ENCODE data around the gene POLR1A. TPM values are rescaled to one million over a fixed set of nuclear protein-coding genes. Genes with fewer than 3 reads are reported as not detected.

The POLR1A gene
- total and polyA plus RNA-seq, 8 donors, result 3.9 to 19.0 (median 12.2) TPM

DNA sequence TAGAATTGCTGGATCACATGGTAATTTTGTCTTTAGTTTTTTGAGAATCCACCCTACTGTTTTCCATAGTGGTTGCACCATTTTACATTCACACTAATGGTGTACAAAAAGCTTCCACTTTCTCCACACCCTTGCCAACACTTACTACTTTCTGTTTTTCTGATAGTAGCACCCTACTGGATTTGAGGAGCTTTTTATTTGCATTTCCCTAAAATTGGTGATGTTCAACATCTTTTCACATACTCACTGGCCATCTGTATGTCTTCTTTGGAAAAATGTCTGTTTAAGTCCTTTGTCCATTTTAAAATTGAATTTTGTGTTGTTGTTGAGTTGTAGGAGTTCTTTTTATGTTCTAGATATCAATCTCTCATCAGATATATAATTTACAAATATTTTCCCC, 3.5 kb downstream of the POLR1A start:
- no peak for DNase-seq
- Histone ChIP-seq H3K27me3 (no peaks in the 10 kb centered on the region), H3K4me3 (no peak overlapping the region), H3K9me3 (no peaks in the 10 kb centered on the region), H3K36me3 (peaks cover 0 to 15% (median 0%) of the 10 kb centered on the region in 3 donors), H3K4me1 (peaks cover 3 to 17% (median 11%) of the 10 kb centered on the region in 3 donors), H3K27ac (no peak overlapping the region)
- no peak for FAIRE-seq
- no peak for ATAC-seq
- TF ChIP-seq, protein P1, sequence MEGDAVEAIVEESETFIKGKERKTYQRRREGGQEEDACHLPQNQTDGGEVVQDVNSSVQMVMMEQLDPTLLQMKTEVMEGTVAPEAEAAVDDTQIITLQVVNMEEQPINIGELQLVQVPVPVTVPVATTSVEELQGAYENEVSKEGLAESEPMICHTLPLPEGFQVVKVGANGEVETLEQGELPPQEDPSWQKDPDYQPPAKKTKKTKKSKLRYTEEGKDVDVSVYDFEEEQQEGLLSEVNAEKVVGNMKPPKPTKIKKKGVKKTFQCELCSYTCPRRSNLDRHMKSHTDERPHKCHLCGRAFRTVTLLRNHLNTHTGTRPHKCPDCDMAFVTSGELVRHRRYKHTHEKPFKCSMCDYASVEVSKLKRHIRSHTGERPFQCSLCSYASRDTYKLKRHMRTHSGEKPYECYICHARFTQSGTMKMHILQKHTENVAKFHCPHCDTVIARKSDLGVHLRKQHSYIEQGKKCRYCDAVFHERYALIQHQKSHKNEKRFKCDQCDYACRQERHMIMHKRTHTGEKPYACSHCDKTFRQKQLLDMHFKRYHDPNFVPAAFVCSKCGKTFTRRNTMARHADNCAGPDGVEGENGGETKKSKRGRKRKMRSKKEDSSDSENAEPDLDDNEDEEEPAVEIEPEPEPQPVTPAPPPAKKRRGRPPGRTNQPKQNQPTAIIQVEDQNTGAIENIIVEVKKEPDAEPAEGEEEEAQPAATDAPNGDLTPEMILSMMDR (IDR thresholded peaks at IDR 0.05), result no peak
- intact Hi-C loops (cut with DNase I), result no loop called here

DNA sequence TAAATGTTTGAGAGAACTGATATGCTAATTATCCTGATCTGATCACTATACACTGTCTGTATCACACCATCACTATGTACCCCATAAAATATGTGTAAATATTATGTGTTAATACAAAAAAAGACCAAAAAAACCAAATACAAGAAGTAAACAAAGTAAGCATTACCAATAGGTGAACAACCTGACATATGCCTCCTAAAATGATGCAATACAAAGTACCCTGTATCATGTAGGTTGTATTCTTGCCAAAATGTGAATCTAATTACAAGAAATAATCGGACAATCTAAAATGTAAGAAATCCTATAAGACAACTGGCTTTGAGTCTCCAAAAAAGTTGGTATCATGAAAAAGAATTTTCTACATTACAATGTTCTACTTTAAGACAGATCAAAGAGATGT, 7.8 kb downstream of the POLR1A start:
- Histone ChIP-seq H3K9me3 (no peaks in the 10 kb centered on the region), H3K4me1 (peaks cover 0 to 4% (median 0%) of the 10 kb centered on the region in 3 donors), H3K27ac (no peak overlapping the region), H3K4me3 (no peak overlapping the region), H3K36me3 (peaks cover 0 to 21% (median 0%) of the 10 kb centered on the region in 3 donors), H3K27me3 (no peaks in the 10 kb centered on the region)
- intact Hi-C loops (cut with DNase I), result no loop called here
- TF ChIP-seq, protein P1 (IDR thresholded peaks at IDR 0.05), result no peak
- FAIRE-seq (no peak), ATAC-seq (no peak), DNase-seq (no peak)
- 88 to 95% methylated on average over 1 of the region's 1 CpG for WGBS, 2 donors

DNA sequence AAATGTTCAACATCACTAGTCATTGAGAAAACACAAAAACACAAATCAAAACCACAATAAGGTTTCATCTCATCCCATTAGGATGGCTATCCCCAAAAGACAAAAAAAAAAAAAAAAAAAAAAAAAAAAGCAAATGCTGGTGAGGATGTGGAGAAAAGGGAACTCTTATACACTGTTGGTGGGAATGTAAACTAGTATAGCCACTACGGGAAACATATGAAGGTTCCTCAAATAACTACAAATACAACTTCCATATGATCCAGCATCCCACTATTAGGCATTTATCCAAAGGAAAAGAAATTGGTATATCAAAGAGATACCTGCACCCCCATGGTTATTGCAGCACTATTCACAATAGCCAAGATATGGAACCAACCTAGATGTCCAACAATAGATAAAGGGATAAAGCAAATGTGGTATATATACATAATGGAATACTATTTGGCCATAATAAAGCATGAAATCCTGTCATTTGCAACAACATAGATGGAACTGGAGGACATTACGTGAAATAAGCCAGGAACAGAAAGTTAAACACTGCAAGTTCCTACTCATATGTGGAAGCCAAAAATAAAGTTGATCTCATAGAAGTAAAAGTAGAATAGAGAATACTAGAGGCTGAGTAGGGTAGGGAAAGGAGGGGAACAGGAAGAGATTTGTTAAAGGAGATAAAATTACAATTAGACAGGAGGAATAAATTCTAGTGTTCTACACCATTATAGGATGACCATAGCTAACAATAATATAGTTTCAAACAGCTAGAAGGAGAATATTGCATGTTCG, 8.4 kb downstream of the POLR1A start:
- Histone ChIP-seq H3K9me3 (no peaks in the 10 kb centered on the region), H3K27me3 (no peaks in the 10 kb centered on the region), H3K4me3 (no peak overlapping the region), H3K4me1 (peaks cover 0 to 4% (median 0%) of the 10 kb centered on the region in 3 donors), H3K36me3 (peaks cover 0 to 21% (median 0%) of the 10 kb centered on the region in 3 donors), H3K27ac (no peak overlapping the region)
- DNase-seq (no peak), ATAC-seq (no peak), FAIRE-seq (no peak)
- intact Hi-C loops (cut with DNase I), result no loop called here
- TF ChIP-seq, protein P1 (IDR thresholded peaks at IDR 0.05), result no peak
- WGBS, 2 donors, result 94 to 98% methylated on average over 3 of the region's 3 CpGs

DNA sequence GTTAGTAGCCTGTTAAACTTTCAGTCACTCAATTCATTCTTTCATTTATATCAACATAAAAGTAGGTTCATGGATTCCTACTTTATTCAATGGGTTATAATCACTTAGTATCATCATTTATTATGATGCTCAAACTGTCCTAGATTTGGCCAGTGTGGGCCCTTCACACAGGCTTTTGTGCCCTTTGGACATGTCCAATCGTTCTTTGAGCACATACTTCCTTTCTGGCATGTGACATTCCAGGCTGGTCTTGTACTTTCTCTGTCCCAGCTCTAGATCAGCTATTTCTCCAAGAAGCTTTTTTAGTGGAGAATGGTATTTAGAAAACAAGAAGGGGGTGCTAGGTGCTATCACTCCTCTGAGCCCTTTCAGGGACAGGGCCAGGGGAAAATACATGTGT, 11.5 kb downstream of the POLR1A start:
- Histone ChIP-seq H3K27me3 (no peaks in the 10 kb centered on the region), H3K9me3 (no peaks in the 10 kb centered on the region), H3K27ac (no peak overlapping the region), H3K36me3 (peaks cover 0 to 28% (median 0%) of the 10 kb centered on the region in 3 donors), H3K4me1 (peaks cover 0 to 4% (median 0%) of the 10 kb centered on the region in 3 donors), H3K4me3 (no peak overlapping the region)
- 60 to 68% methylated on average over 1 of the region's 1 CpG for WGBS, 2 donors
- intact Hi-C loops (cut with DNase I), result no loop called here
- FAIRE-seq (no peak), ATAC-seq (no peak), DNase-seq (no peak)
- TF ChIP-seq, protein P1 (IDR thresholded peaks at IDR 0.05), result no peak
